Measurements from ENCODE around the gene PIK3R3. TPM values are rescaled to one million over a fixed set of nuclear protein-coding genes. Genes with fewer than 3 reads are reported as not detected.
"Not testable (repeated sequence)": the region's sequence is repeated elsewhere in the genome, so short reads cannot be mapped to it uniquely, and the experiment has no call there.

Gene PIK3R3
- total and polyA plus RNA-seq, 3 donors from 2014 or later: 40.8 to 56.8 (median 46.1) TPM

- TF ChIP-seq CTCF (IDR thresholded peaks at IDR 0.05): no peak
- no peak for TF ChIP-seq POLR2A (IDR thresholded peaks at IDR 0.05)
- 81 to 88% methylated on average over 10 of the region's 10 CpGs for WGBS, 2 donors
- Histone ChIP-seq H3K27ac (no peak overlapping the region), H3K36me3 (ENCODE audit: low read depth, missing control alignments) (no peaks in the 10 kb centered on the region), H3K4me1 (no peaks in the 10 kb centered on the region), H3K4me3 (no peak overlapping the region), H3K27me3 (no peaks in the 10 kb centered on the region), H3K9me3 (no peaks in the 10 kb centered on the region)
- DNase-seq: no peak
- intact Hi-C loops (cut with DNase I; ENCODE audit: low total_unique reads): no loop called here
Observed at GRCh38 chr1:46096269-46097148, 35.9 kb downstream of the PIK3R3 start.

- H3K4me3 ChIP-seq; H3K4me1 ChIP-seq; H3K27me3 ChIP-seq; intact Hi-C loops (cut with DNase I; ENCODE audit: low total_unique reads); H3K36me3 ChIP-seq (ENCODE audit: low read depth, missing control alignments); H3K27ac ChIP-seq; DNase-seq; H3K9me3 ChIP-seq: not testable (repeated sequence)
- WGBS, 2 donors: 97% methylated on average over 3 of the region's 3 CpGs
Observed at GRCh38 chr1:46095110-46095509, 37.3 kb downstream of the PIK3R3 start.

GRCh38 chr1:46094471-46095005 is 37.9 kb downstream of the PIK3R3 start:
- H3K36me3 ChIP-seq (ENCODE audit: low read depth, missing control alignments): no peaks in the 10 kb centered on the region
- DNase-seq: no peak
- intact Hi-C loops (cut with DNase I; ENCODE audit: low total_unique reads): no loop called here
- H3K4me3 ChIP-seq: no peak overlapping the region
- no peak overlapping the region for H3K27ac ChIP-seq
- no peaks in the 10 kb centered on the region for H3K9me3 ChIP-seq
- H3K4me1 ChIP-seq: no peaks in the 10 kb centered on the region
- H3K27me3 ChIP-seq: no peaks in the 10 kb centered on the region
- WGBS, 2 donors: 82 to 85% methylated on average over 4 of the region's 4 CpGs
- no peak for TF ChIP-seq CTCF (IDR thresholded peaks at IDR 0.05)
- TF ChIP-seq POLR2A (IDR thresholded peaks at IDR 0.05): no peak

GRCh38 chr1:46093832-46094231 is 38.6 kb downstream of the PIK3R3 start:
- H3K36me3 ChIP-seq (ENCODE audit: low read depth, missing control alignments); H3K27me3 ChIP-seq; H3K4me1 ChIP-seq; H3K9me3 ChIP-seq; DNase-seq; H3K4me3 ChIP-seq; H3K27ac ChIP-seq; intact Hi-C loops (cut with DNase I; ENCODE audit: low total_unique reads): not testable (repeated sequence)
- 88 to 98% methylated on average over 4 of the region's 4 CpGs for WGBS, 2 donors

- no peaks in the 10 kb centered on the region for H3K27me3 ChIP-seq
- WGBS, 2 donors: 90 to 92% methylated on average over 1 of the region's 1 CpG
Observed at GRCh38 chr1:46087891-46088290, 44.5 kb downstream of the PIK3R3 start.

More at GRCh38 chr1:46087891-46088290, 44.5 kb downstream of the PIK3R3 start:
- no peak for DNase-seq
- H3K4me1 ChIP-seq: no peaks in the 10 kb centered on the region
- no peak for TF ChIP-seq POLR2A (IDR thresholded peaks at IDR 0.05)
- no peak for TF ChIP-seq CTCF (IDR thresholded peaks at IDR 0.05)
- H3K27ac ChIP-seq: no peak overlapping the region
- H3K36me3 ChIP-seq (ENCODE audit: low read depth, missing control alignments): no peaks in the 10 kb centered on the region
- no peak overlapping the region for H3K4me3 ChIP-seq
- intact Hi-C loops (cut with DNase I; ENCODE audit: low total_unique reads): no loop called here
- H3K9me3 ChIP-seq: no peaks in the 10 kb centered on the region
